Measurements from ENCODE around the gene MAML3.

Gene MAML3

DNA sequence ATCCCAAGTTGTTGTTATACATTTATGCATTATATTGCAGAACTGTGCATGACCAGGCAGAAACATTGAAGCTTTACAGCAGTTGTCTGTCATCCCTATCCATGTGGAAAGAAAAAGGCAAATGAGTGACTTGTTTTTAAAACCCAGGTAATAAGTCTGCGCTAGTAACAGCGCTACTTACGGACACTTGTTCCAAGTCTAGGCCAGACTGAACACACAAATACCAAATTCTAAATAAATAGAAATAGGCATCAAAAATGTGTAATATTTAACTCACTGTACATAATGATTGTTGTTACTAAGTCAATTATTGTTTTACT lies 548 bp upstream of the MAML3 start:
- DNase-seq = no peak

DNA sequence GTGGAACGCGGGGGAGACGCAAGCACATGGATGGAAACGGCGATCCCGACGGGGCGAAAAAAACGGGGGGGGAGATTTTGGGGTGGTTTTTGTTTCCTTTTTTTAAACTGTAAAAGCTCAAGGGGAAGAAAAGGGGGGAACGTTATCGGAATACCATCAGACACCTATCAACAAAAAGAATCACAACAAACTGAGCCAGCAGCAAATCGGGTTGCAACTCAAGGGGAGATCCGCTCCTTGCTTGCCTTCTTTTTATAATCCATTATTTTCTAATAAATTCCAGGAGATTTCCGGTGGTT lies 616 bp downstream of the MAML3 start:
- DNase-seq = no peak

DNA sequence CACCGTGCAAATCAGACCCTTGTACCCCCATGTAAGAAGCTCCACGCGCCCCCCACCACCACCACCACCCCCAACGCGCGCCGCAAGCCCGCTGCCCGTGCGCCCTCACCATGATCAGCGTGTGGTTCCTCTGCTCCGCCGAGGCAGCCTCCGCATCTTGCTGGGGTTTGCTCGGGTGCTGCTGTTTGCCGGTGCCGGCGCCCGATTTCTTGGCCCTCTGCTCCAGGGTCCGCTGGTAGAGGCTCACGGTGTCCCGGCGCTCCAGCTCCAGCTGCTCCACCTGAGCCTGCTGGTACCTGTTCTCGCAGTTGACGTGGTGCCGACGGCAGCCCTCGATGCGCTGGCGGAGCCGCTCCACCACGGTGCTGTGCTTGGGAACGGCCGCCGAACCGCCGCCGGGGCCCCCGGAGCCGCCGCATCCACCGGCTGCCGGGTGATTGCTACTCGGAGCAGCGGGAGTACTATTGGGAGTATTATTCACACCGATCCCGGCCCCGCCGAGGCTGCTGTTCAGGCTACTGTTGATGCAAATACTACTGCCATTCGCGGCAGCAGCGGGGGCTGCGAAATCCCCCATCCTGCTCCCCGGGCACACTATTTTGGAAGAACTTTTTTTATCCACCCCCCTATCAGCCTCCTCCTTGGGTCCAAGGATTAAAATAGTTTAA lies 1.1 kb downstream of the MAML3 start:
- DNase-seq = peak in 1 of 2 experiments; percentile 25

DNA sequence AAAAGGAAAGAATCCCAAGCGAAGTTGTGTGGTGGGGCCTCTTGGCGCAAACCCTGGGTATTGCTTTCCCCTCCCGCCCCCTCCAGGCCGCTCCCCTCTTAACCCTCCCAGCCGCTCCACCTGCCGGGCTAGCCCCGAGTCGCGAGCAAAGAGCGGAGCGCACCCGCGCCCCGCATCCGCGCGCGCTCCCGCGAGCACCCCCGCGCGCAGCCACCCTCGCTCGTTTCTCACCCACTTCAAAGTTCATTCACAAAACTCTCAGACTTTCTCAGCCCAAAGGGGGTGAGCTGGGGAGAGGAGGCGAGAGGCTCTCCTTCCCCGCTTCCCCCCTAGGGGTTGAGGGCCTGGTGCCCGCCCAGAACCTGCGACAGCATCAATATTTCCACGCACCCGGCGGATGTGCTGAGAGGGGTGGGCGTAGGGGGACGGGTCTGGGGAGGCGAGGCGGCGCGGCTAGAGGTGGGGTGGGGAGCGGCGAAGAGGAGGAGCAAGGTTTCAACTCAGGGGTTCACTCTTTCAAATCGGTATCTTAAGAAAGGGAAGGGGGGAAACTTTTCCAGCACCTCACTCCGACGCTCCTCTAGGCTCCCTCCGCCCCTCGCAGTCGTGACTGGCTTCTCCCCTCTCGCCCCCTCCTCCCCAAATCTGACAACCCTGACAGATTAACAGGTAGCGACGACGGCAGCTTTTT lies 1.8 kb downstream of the MAML3 start:
- peak; percentile 81 to 87 for DNase-seq

DNA sequence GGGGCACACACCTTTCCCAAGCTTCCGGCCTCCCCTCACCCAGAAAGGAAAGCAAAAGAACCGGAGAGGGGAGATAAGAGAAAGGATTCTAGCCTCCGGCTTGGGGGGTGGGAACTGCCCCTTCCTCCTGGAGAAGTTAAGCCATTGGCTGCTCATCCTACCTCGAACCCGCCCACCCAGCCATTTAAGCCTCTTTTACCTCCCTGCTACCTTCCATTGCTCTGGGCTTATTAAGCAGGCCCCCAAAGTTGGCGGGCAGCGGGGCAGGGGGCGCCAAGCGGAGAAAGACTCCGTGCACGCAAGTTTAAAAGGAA lies 2.3 kb downstream of the MAML3 start:
- peak; percentile 92 to 96 for DNase-seq

DNA sequence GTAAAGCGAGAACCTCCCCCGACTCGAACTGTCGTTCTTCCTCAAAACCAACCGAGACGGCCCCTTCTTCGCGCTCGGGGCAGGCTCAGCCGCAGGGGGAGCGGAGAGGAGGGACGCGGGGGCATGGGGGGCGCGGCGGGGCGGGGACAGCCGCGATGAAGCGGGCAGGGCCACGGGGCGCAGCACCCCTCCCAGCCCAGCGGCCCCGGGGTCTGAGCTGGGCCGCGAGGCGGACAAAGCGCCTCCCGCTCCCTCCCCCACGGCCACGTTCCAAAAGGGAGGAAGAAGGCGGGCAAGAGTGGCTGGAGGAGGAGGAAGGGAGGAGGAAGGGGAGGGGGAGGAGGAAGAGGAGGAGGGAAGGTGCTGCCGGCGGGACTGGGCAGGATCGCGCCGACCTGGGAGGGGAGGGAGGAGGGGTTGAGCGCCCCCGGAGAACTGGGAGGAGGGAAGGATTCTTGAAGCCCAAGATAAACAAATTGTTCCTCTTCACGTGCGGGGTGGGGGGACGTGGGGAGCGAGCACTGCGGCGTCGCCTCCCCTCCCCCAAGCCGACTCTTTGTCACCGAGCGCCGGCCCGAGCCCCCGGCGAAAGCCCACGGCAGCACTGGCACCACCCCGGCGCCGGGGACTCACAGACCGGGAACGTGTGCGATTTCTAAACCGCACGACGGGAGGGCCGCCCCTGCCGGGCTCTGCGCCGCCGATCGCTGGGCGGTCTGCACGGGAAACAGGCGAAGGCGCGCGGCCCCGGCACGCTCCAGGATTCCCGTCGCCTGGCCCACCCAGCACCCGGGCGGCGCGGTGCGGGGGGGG lies 2.9 kb downstream of the MAML3 start:
- DNase-seq = peak; percentile 85 to 90

DNA sequence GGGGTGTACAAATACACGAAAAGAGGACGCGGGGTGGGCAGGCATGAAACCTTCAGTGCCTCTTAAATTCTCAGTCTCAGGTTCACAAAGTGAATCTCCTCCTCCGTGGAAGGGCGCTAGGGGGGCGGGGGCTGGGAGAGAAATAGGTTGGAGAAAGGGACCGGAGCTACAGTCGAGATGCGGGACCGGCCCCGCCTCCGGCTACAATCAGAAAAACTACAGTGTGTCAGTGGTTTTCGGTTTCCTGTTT lies 3.4 kb downstream of the MAML3 start:
- no peak for DNase-seq

DNA sequence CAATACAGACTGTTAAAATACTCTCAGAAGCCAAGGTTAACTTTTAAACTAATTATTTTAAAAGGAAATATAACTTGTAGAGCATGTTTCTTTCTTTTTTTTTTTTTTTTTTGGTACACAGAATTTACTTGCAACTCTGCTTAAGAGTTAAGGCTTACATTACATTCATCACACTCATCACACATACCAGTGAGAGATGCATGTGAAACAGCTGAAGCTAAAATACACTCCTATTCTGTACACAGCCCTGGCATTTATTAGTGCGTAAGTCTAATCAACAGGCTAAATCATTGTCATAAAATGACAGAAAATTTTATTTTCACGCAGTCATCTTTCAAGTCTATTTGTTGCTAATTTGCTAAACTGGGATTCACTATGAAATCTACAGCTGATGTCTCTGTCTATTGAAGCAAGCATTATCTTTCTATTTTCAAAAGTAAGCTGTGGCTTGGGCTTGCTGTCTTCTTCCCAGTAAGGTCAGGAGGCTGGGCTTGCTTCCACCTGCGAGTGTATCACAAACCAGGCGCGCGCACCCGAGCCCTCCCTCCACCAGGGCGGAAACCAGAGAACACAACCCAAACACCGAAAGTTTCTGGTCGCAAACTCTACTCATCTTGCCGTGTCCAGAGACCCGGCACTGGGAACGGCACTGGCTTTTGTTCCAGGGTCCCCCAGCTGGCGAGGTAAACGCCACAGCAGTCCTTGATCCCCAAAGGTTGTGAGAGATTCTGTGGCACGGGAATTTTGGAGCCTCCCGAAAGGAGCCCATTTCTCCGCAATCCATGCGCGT lies 3.9 kb downstream of the MAML3 start:
- DNase-seq = peak; percentile 54 to 75

DNA sequence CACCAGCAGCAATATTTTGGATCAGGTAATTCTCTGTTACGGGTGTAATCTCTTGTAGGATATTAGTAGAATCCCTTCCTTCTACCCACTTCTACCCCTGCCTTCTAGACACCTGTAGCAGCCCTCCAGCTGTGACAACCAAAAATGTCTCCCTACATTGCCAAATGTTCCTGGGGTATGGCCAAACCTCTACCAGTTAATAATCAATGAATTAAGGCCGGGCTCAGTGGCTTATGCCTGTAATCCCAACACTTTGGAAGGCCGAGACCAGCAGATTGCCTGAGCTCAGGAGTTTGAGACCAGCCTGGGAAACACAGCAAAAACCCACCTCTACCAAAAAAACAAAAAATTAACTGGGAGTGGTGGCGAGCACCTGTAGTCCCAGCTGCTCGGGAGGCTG lies 9.9 kb downstream of the MAML3 start:
- no peak for DNase-seq

DNA sequence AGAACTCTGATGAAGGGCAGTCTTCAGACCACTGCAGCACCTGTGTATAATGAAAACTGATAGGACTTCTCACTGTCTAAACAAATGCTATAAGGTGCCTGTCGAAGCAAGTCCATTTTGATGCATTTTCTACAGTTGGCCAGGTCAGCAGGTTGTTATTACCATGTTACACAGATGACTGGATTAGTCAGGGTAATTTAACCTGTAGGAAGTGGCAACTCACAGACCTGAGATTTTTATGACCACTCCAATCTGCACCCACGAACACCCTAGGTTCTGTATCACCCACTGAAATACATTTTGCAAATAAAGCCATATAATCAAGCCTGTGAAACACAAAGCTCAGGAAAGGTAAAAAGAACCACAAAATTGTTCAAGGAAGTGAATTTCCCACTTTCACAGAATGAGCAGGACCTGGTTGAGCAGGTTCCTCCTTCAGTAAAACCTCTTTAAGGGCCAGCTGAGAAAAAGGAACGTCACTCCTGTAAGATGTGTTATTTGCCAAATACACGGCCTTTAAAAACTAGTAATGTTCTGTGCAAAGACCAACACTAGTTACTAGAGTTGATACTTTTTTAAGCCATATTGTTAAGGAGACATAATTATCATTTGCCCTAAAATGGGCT lies 12.7 kb downstream of the MAML3 start:
- peak; percentile 18 to 84 for DNase-seq

DNA sequence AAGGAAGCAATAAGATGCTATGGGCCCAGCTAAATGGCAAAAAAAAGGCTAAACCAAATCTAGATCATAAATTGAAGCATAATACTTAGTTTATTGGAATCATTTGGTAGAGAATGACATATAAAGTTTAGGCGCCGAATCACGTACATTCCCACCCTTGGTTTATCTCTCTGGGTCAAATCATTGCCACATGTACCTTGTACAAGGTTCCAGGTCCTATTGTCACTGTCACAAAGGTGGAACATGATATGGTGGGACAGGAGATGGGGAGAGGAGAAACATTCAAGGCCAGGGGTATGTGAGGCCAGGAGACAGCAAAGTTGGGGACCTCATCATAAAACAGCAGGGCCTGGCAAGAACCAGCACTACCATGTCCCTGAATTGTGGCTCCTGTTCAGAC lies 13.4 kb downstream of the MAML3 start:
- no peak for DNase-seq

DNA sequence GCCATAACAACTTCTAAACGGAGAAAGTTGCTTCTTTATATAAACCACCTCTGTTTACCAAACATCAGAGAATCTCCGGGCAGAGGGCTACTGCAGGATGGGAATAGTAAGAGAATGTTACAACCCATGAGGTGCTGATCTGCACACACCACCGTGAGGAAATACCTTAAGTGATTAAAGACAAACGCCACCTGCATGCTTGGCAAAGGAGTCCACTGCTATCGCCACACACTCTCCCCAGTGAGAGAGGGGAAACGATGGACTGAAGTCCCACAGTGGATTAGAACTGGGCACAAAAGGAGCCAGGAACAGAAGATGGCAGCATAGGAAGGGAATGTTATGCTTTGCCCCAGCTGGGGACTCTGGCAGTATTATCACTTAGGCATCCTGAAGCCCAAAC lies 15.6 kb downstream of the MAML3 start:
- no peak for DNase-seq

DNA sequence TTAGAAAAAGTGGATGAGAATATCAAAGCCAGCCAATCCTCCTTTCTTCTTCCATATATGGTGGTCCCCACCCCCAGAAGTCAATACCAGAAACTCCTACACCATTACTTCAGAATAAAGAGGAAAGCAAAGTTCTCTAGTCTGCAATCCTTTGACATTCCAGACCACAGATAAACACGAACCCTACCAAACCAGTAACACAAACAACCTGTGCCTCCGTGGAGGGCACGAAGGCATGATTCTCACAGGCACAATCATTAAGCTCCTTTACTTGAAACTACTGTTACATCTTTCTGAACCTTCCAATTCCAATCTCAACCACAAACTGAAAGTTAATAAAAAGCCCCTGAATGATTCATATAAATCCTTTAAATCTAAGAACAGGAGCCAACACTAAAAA lies 16.3 kb downstream of the MAML3 start:
- no peak for DNase-seq

DNA sequence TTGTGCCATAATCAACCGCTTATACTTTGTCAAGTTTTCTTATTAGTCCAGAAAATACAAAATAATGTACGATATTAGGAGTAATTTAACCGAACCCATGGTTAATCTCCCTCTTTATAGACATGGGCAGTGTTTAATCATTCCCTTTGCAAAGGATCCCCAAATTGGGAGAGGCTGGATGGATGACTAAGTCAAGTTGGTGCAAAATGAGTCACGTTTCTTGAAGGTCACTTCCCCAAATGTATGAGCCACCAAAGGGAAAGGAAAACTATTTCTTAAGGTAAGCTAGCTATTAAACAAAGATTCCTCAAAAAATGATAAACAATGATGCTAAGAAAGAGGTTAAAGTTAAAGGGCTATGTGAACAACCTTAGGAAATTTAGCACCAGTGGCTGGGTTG lies 17.5 kb downstream of the MAML3 start:
- no peak for DNase-seq

DNA sequence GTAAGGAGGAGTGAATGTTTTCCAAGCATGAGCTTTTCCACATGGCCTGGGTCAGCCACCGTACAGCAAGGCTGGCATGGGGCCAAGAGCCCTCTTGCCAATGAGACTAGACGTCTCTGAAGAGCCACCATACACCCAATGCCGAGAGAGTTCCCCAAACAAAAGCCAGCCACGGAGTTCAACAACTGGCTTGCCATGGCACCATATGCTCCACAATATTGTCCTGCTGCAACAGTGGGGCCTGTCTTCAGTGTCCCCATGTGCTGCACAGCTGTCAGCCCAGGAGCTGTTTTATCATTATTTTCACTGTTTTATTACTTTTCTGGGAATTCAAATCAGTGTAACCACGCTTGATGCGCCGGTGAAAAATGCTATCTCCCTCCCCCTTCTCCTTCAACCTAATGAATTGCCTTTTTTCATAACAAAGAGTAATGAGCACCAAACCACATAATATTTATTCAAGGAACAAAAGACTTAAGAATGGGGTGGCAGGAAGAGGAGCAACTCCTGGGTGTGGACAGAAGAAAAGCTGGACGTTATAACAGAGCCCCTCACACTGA lies 18.4 kb downstream of the MAML3 start:
- peak; percentile 72 to 80 for DNase-seq

DNA sequence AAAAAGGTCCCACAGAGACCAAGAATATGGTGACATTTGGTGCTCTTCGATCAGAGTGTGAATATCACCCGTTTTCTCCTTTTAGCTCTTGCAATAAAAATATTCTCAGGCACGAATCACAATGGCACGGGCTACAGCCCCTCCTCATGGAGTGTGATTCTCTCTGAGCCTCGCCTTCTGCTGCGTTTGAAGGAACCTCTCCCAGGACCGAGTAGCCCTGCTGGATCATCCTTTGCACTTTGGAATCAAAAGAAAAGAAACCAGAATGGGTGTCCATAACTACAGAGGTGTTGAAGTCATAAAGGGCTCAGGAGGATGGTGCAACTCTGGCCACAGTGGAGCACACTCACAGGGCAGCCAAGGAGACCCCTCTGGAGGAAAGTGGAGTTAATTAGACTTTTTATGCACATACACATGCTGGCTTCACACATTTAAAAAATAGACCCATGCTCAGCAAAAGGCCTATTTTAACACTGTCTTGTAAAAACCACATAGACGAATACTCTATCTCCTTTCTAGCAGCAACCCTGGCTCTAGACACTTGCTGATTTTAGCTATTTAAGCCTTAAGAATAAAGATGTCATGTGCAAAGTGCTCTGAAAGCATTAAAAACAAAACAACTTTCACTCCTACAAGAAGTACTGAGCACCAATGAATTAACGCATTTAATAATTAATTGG lies 19.1 kb downstream of the MAML3 start:
- no peak for DNase-seq

DNA sequence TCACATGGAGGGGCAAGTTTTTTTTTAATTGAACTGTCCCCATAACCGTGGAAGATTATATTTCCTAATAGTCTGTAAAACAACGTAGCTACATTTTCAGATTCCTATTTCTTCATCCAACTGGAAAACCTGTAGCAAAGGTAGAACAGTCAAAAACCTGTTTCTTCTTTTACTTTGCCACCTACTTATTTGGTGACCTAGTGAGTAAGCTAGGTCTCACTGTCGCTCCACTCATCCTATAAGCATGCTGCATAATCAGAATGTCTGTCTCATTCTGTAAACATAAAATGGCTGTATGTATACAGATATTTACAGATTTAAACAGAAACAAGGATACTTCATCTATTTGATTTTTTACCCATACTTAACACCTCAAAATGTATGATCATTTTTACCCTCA lies 20.4 kb downstream of the MAML3 start:
- DNase-seq = no peak

DNA sequence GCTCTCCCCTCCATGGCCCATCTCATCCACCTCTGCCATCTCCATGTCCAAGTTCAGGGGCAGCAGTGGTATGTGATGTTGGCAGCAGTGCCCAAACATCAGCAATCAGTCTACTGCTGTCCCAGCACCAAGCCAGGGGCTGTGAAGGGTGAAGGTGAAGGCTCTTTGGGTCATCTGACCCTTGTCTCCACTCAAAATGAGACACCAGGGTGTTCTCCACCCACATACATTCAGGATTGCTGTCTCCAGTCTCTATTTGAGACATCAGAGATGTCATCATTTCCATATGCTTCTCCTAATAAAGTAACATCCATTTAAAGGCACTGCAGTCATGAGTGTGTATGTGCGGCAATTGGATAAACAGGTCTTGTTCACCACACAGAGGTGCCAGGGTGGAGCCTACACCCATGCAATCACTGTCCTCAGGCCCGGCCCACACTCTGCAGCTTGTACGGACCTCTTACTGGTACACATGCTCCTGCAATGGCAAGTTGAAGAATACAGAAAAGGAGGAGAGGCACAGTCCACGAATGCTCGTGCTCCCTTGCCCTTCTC lies 22.2 kb downstream of the MAML3 start:
- DNase-seq = no peak

DNA sequence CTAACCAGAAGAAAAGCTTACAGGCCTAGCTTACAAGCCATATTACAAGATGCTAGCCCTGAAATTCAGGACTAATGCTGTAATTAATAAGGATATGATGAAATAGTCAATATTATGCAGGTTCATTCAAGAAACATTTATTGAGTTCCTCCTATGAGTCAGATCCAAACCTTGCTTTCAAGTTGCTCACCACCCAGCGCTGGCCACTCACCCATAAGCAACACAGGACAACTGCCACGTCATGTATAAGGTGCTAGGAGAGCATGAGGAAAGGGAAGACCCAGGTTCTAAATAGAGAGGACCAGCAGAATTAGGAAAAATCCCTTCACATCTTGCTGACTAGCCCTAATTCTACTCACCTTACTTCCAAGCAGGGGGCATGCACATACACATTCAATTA lies 23.3 kb downstream of the MAML3 start:
- no peak for DNase-seq

DNA sequence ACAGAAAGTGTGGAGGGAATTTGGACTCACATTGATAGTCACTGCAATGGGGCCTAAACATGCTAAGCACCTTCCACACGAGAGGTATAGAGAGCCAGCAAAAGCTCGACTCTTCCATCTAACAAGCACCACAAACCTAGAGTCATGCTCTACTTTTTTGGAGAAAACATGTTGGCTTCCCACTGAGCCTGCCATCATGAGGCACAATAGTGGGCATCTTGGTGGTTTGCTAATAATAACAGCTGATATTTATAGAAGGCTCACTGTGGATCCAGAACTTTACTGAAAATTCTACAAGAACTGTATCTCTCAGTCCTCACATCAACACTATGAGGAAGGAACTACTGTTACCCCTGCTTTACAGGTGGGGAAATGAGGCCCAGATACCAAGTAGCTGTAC lies 26.6 kb downstream of the MAML3 start:
- no peak for DNase-seq

DNA sequence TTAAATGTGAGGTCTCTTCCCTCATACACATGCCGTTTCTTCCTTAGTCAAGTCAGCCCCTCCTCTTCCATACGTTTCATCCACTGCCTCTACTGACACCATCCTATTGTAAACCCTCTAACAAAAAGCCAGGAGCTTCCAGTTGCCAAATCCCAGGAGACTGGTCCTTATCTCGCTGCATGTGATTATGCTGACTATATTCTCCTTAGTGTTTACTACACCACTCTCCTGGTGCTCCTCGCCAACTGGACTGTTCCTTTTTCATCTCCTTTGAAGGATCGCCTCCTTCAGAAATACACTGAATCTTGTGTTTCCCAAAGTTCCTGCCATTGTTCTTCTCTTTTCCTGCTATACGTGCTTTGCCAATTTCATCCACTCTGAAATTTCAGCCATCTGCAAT lies 27.7 kb downstream of the MAML3 start:
- no peak for DNase-seq

DNA sequence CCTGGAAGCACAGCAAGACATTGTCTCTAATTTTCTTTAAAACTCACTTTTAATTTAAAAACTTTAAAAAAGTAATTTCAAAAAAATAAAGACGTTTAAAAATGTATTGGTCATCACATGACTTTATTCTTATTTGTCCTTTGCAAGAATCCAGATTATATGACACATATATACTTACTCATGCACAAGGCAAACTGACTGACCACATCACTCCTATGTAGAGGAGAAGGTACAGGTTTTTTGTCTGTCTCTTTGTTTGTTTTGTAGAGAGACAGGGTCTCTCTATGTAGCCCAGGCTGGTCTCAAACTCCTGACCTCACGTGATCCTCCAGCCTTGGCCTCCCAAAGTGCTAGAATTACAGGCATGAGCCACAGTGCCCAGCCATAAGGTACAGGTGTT lies 28.6 kb downstream of the MAML3 start:
- DNase-seq = no peak
